Parathyroid adenoma (tissue), 2 donors: ENCODE data around the gene DHRS2.

Experiments
- H2AFZ ChIP-seq: fragments of 300-600 bp; sonication (generic); one replicate; pipeline ENCODE4 v1.7.0; 2017; ENCODE audit warnings: antibody characterized with exemption, mild to moderate bottlenecking
- H3K27ac ChIP-seq: fragments of 300-600 bp; sonication (generic); one replicate; pipeline ENCODE4 v1.7.0; 2017
- H3K27me3 ChIP-seq: fragments of 300-600 bp; sonication (generic); one replicate; pipeline ENCODE4 v1.7.0; 2017; ENCODE audit warnings: low read length; ENCODE audit not compliant: control insufficient read depth, insufficient read depth
- H3K36me3 ChIP-seq: fragments of 300-600 bp; sonication (generic); one replicate; pipeline ENCODE4 v1.7.0; 2017; ENCODE audit warnings: low read length; ENCODE audit not compliant: control insufficient read depth, insufficient read depth
- H3K4me1 ChIP-seq: fragments of 300-600 bp; sonication (generic); one replicate; pipeline ENCODE4 v1.7.0; 2017; ENCODE audit warnings: control low read depth
- H3K4me2 ChIP-seq: fragments of 300-600 bp; sonication (generic); one replicate; pipeline ENCODE4 v1.7.0; 2017; ENCODE audit warnings: low read length
- H3K4me3 ChIP-seq: fragments of 300-600 bp; sonication (generic); one replicate; pipeline ENCODE4 v1.7.0; 2017; ENCODE audit warnings: low read depth, low read length
- H3K79me2 ChIP-seq: fragments of 300-600 bp; sonication (generic); one replicate; pipeline ENCODE4 v1.7.0; 2017; ENCODE audit warnings: control low read depth
- H3K9ac ChIP-seq: fragments of 300-600 bp; sonication (generic); one replicate; pipeline ENCODE4 v1.7.0; 2017; ENCODE audit warnings: mild to moderate bottlenecking
- H3K9me3 ChIP-seq: fragments of 300-600 bp; sonication (generic); one replicate; pipeline ENCODE4 v1.7.0; 2017; ENCODE audit warnings: low read length; ENCODE audit not compliant: control insufficient read depth
- CTCF ChIP-seq: fragments of 300-600 bp; sonication (generic); IDR thresholded peaks from one replicate; pipeline ENCODE4 v1.7.0; 2017; ENCODE audit warnings: antibody characterized with exemption, mild to moderate bottlenecking
- donor health status: primary hyperparathyroidism.

The DHRS2 gene

GRCh38 chr14:23692416-23692815 lies 56.3 kb downstream of the DHRS2 start:
- H3K4me2 ChIP-seq = no peak overlapping the region
- H3K4me3 ChIP-seq = no peak overlapping the region
- H2AFZ ChIP-seq = no peak overlapping the region
- peaks cover 32% of the 10 kb centered on the region for H3K4me1 ChIP-seq
- no peak overlapping the region for H3K9ac ChIP-seq
- H3K9me3 ChIP-seq = no peaks in the 10 kb centered on the region
- no peaks in the 10 kb centered on the region for H3K27me3 ChIP-seq
- H3K36me3 ChIP-seq = no peaks in the 10 kb centered on the region
- no peak for TF ChIP-seq CTCF
- H3K27ac ChIP-seq = no peak overlapping the region
- no peaks in the 10 kb centered on the region for H3K79me2 ChIP-seq

- no peaks in the 10 kb centered on the region for H3K36me3 ChIP-seq
Measured at GRCh38 chr14:23693252-23693775, 57.1 kb downstream of the DHRS2 start.

GRCh38 chr14:23694085-23694948 lies 58.2 kb downstream of the DHRS2 start:
- peaks cover 32% of the 10 kb centered on the region for H3K4me1 ChIP-seq
- peak overlapping the region; percentile 36 for H3K27ac ChIP-seq
- no peaks in the 10 kb centered on the region for H3K27me3 ChIP-seq
- H3K36me3 ChIP-seq = no peaks in the 10 kb centered on the region
- no peak overlapping the region for H3K9ac ChIP-seq
- no peaks in the 10 kb centered on the region for H3K9me3 ChIP-seq
- H3K79me2 ChIP-seq = no peaks in the 10 kb centered on the region
- no peak overlapping the region for H3K4me2 ChIP-seq
- no peak overlapping the region for H3K4me3 ChIP-seq
- TF ChIP-seq CTCF = no peak
- peak overlapping the region; percentile 70 for H2AFZ ChIP-seq

More at GRCh38 chr14:23693252-23693775, 57.1 kb downstream of the DHRS2 start:
- H3K9ac ChIP-seq = no peak overlapping the region
- no peaks in the 10 kb centered on the region for H3K79me2 ChIP-seq
- no peak overlapping the region for H3K4me2 ChIP-seq
- H3K27ac ChIP-seq = no peak overlapping the region
- H3K4me1 ChIP-seq = peaks cover 32% of the 10 kb centered on the region
- H3K4me3 ChIP-seq = no peak overlapping the region
- H3K9me3 ChIP-seq = no peaks in the 10 kb centered on the region
- no peaks in the 10 kb centered on the region for H3K27me3 ChIP-seq
- no peak for TF ChIP-seq CTCF
- no peak overlapping the region for H2AFZ ChIP-seq
